ENCODE data around the gene MAPK6.
A peak's percentile ranks its signal among the peaks of the same experiment; 100 is the strongest.

MAPK6 gene

DNA sequence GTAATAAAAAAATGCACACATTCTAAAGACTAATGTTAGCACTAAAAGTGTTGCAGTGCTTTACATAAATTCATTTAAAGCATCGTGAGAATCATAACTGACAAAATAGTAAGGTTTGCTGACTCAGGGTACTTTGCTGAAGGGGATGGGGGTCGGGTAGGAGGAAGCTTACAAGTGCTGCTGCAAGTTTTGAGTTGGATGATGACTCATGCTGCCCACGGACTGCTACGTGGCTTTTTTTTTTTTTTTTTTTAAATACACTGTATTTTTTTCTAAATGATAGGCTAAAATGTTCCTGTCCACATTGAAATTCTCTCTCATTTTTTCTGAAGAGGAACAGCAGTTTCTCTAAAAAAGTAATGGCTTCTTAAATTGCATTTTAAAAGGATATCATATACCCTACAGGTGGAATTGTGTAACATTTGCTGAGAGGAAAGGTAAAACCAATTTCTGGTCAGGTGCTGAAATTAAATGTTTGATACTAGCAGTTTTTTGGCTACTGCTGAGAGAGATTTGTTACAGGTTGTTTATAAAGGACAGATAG, 2.2 kb downstream of the MAPK6 start:
- H3K9me3 ChIP-seq (ENCODE audit: control insufficient read depth in 2 of 2, low read length in 2 of 2) = no peaks in the 10 kb centered on the region
- peaks cover 17 to 20% of the 10 kb centered on the region in 2 donors for H3K4me1 ChIP-seq (ENCODE audit: control insufficient read depth in 2 of 2, insufficient read depth in 2 of 2, low read length in 2 of 2)
- H3K27me3 ChIP-seq (ENCODE audit: control insufficient read depth in 2 of 2, insufficient read depth in 2 of 2, low read length in 2 of 2) = no peaks in the 10 kb centered on the region
- H3K27ac ChIP-seq (ENCODE audit: low read depth in 2 of 2, low read length in 2 of 2) = peak overlapping the region; percentile 92 to 95
- H3K36me3 ChIP-seq (ENCODE audit: control insufficient read depth in 2 of 2, insufficient read depth in 2 of 2, low read length in 2 of 2) = no peaks in the 10 kb centered on the region
- H3K4me3 ChIP-seq (ENCODE audit: low read length in 2 of 2) = peak overlapping the region; percentile 79 to 96
- H3K9ac ChIP-seq (ENCODE audit: low read depth in 1 of 2, low read length in 2 of 2) = peak overlapping the region; percentile 56 to 95

- Histone ChIP-seq H3K36me3 (ENCODE audit: control insufficient read depth in 2 of 2, insufficient read depth in 2 of 2, low read length in 2 of 2) (no peaks in the 10 kb centered on the region), H3K9me3 (ENCODE audit: control insufficient read depth in 2 of 2, low read length in 2 of 2) (no peaks in the 10 kb centered on the region), H3K4me3 (ENCODE audit: low read length in 2 of 2) (peak overlapping the region; percentile 51 to 79), H3K27me3 (ENCODE audit: control insufficient read depth in 2 of 2, insufficient read depth in 2 of 2, low read length in 2 of 2) (no peaks in the 10 kb centered on the region), H3K9ac (ENCODE audit: low read depth in 1 of 2, low read length in 2 of 2) (peak overlapping the region in 1 of 2 donors; percentile 47), H3K4me1 (ENCODE audit: control insufficient read depth in 2 of 2, insufficient read depth in 2 of 2, low read length in 2 of 2) (peaks cover 17 to 20% of the 10 kb centered on the region in 2 donors), H3K27ac (ENCODE audit: low read depth in 2 of 2, low read length in 2 of 2) (peak overlapping the region in 1 of 2 donors; percentile 95)
These were observed 3.0 kb downstream of the MAPK6 start for GRCh38 chr15:52021892-52022540.

DNA sequence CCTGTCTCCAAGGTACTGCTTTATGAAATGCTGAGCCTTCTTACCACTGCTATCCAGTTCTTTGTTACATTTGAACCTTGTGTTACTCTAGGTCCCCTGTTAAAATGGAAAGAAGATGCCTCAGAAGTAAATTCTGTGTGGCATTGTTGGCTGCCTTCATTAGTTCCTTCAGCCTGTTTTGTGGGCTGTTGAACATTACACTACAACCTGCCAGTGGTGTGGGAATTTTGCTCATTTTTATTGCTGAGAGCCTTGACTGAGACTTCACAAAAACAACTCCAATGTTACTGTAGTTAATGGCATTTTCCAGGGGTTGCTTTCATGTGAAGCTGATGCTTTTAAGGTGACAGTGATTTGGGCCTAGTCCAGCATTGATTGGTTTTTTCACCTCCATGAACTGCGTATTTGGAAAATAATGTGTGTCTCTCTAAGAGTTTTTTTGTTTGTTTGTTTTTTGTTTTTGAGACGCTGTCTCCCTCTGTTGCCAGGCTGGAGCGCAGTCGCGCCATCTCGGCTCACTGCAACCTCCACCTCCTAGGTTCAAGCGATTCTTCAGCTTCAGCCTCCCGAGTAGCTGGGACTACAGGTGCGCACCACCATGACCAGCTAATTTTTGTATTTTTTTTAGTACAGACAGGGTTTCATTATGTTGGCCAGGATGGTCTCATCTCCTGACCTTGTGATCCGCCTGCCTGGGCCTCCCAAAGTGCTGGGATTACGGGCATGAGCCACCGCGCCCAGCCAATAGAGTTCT, 4.3 kb downstream of the MAPK6 start:
- Histone ChIP-seq H3K27me3 (ENCODE audit: control insufficient read depth in 2 of 2, insufficient read depth in 2 of 2, low read length in 2 of 2) (no peaks in the 10 kb centered on the region), H3K27ac (ENCODE audit: low read depth in 2 of 2, low read length in 2 of 2) (no peak overlapping the region), H3K9me3 (ENCODE audit: control insufficient read depth in 2 of 2, low read length in 2 of 2) (no peaks in the 10 kb centered on the region), H3K9ac (ENCODE audit: low read depth in 1 of 2, low read length in 2 of 2) (no peak overlapping the region), H3K4me3 (ENCODE audit: low read length in 2 of 2) (no peak overlapping the region), H3K36me3 (ENCODE audit: control insufficient read depth in 2 of 2, insufficient read depth in 2 of 2, low read length in 2 of 2) (no peaks in the 10 kb centered on the region), H3K4me1 (ENCODE audit: control insufficient read depth in 2 of 2, insufficient read depth in 2 of 2, low read length in 2 of 2) (peaks cover 17 to 20% of the 10 kb centered on the region in 2 donors)

GRCh38 chr15:52028431-52029093, 9.5 kb downstream of the MAPK6 start:
- Histone ChIP-seq H3K36me3 (ENCODE audit: control insufficient read depth in 2 of 2, insufficient read depth in 2 of 2, low read length in 2 of 2) (peaks cover 0 to 3% of the 10 kb centered on the region in 2 donors), H3K27me3 (ENCODE audit: control insufficient read depth in 2 of 2, insufficient read depth in 2 of 2, low read length in 2 of 2) (no peaks in the 10 kb centered on the region), H3K4me3 (ENCODE audit: low read length in 2 of 2) (no peak overlapping the region), H3K27ac (ENCODE audit: low read depth in 2 of 2, low read length in 2 of 2) (no peak overlapping the region), H3K9ac (ENCODE audit: low read depth in 1 of 2, low read length in 2 of 2) (no peak overlapping the region), H3K4me1 (ENCODE audit: control insufficient read depth in 2 of 2, insufficient read depth in 2 of 2, low read length in 2 of 2) (no peaks in the 10 kb centered on the region), H3K9me3 (ENCODE audit: control insufficient read depth in 2 of 2, low read length in 2 of 2) (no peaks in the 10 kb centered on the region)

DNA sequence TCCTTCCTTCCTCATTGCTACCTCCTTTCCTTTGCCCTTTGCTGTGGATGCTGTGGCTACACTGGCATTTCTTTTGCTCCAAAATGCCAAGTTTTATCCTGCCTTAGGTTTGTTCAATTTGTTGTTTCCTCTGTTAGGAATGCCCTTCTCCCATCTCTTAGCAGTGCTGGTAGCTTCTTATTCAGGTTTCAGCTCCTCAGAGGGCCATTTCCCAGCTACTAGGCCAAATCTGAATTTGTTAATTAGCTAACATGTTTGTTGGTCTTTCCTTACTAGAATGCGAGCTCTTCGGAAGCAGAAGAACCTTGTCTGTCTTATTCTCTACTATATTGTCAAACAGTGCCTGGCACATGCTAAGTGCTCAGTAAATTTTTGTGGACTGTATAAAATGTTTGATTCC, 11.0 kb downstream of the MAPK6 start:
- Histone ChIP-seq H3K27ac (ENCODE audit: low read depth in 2 of 2, low read length in 2 of 2) (no peak overlapping the region), H3K4me1 (ENCODE audit: control insufficient read depth in 2 of 2, insufficient read depth in 2 of 2, low read length in 2 of 2) (no peaks in the 10 kb centered on the region), H3K9ac (ENCODE audit: low read depth in 1 of 2, low read length in 2 of 2) (no peak overlapping the region), H3K36me3 (ENCODE audit: control insufficient read depth in 2 of 2, insufficient read depth in 2 of 2, low read length in 2 of 2) (peaks cover 0 to 3% of the 10 kb centered on the region in 2 donors), H3K27me3 (ENCODE audit: control insufficient read depth in 2 of 2, insufficient read depth in 2 of 2, low read length in 2 of 2) (no peaks in the 10 kb centered on the region), H3K4me3 (ENCODE audit: low read length in 2 of 2) (no peak overlapping the region), H3K9me3 (ENCODE audit: control insufficient read depth in 2 of 2, low read length in 2 of 2) (no peaks in the 10 kb centered on the region)

DNA sequence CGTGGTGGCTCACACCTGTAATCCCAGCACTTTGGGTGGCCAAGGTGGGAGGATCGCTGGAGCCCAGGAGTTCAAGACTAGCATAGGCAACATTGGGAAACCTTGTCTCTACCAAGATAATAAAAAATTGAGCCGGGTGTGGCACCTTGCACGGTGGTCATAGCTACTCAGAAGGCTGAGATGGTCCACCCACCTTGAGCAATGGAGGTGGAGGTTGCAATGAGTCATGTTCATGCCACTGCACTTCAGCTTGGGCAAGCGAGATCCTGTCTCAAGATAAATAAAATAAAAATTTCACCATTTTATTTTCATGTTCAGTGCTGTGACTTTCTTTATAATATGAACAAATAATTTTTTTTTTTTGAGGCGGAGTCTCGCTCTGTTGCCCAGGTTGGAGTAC, 12.5 kb downstream of the MAPK6 start:
- Histone ChIP-seq H3K36me3 (ENCODE audit: control insufficient read depth in 2 of 2, insufficient read depth in 2 of 2, low read length in 2 of 2) (peaks cover 0 to 3% of the 10 kb centered on the region in 2 donors), H3K27me3 (ENCODE audit: control insufficient read depth in 2 of 2, insufficient read depth in 2 of 2, low read length in 2 of 2) (no peaks in the 10 kb centered on the region), H3K9me3 (ENCODE audit: control insufficient read depth in 2 of 2, low read length in 2 of 2) (no peaks in the 10 kb centered on the region), H3K4me3 (ENCODE audit: low read length in 2 of 2) (no peak overlapping the region), H3K4me1 (ENCODE audit: control insufficient read depth in 2 of 2, insufficient read depth in 2 of 2, low read length in 2 of 2) (no peaks in the 10 kb centered on the region), H3K27ac (ENCODE audit: low read depth in 2 of 2, low read length in 2 of 2) (no peak overlapping the region), H3K9ac (ENCODE audit: low read depth in 1 of 2, low read length in 2 of 2) (no peak overlapping the region)

- H3K9me3 ChIP-seq (ENCODE audit: control insufficient read depth in 2 of 2, low read length in 2 of 2) = no peaks in the 10 kb centered on the region
- H3K4me1 ChIP-seq (ENCODE audit: control insufficient read depth in 2 of 2, insufficient read depth in 2 of 2, low read length in 2 of 2) = peaks cover 15 to 23% of the 10 kb centered on the region in 2 donors
- no peak overlapping the region for H3K27ac ChIP-seq (ENCODE audit: low read depth in 2 of 2, low read length in 2 of 2)
These were observed 19.0 kb downstream of the MAPK6 start for GRCh38 chr15:52037889-52038505.

GRCh38 chr15:52039925-52040781, 21.1 kb downstream of the MAPK6 start:
- H3K27ac ChIP-seq (ENCODE audit: low read depth in 2 of 2, low read length in 2 of 2) = no peak overlapping the region
- no peaks in the 10 kb centered on the region for H3K27me3 ChIP-seq (ENCODE audit: control insufficient read depth in 2 of 2, insufficient read depth in 2 of 2, low read length in 2 of 2)
- no peaks in the 10 kb centered on the region for H3K36me3 ChIP-seq (ENCODE audit: control insufficient read depth in 2 of 2, insufficient read depth in 2 of 2, low read length in 2 of 2)
- no peaks in the 10 kb centered on the region for H3K9me3 ChIP-seq (ENCODE audit: control insufficient read depth in 2 of 2, low read length in 2 of 2)
- H3K4me3 ChIP-seq (ENCODE audit: low read length in 2 of 2) = no peak overlapping the region
- H3K4me1 ChIP-seq (ENCODE audit: control insufficient read depth in 2 of 2, insufficient read depth in 2 of 2, low read length in 2 of 2) = peaks cover 15 to 23% of the 10 kb centered on the region in 2 donors
- H3K9ac ChIP-seq (ENCODE audit: low read depth in 1 of 2, low read length in 2 of 2) = no peak overlapping the region

More at GRCh38 chr15:52037889-52038505, 19.0 kb downstream of the MAPK6 start:
- H3K27me3 ChIP-seq (ENCODE audit: control insufficient read depth in 2 of 2, insufficient read depth in 2 of 2, low read length in 2 of 2) = no peaks in the 10 kb centered on the region
- H3K36me3 ChIP-seq (ENCODE audit: control insufficient read depth in 2 of 2, insufficient read depth in 2 of 2, low read length in 2 of 2) = no peaks in the 10 kb centered on the region
- H3K4me3 ChIP-seq (ENCODE audit: low read length in 2 of 2) = no peak overlapping the region
- no peak overlapping the region for H3K9ac ChIP-seq (ENCODE audit: low read depth in 1 of 2, low read length in 2 of 2)

All from mucosa of rectum (tissue), 2 donors.